GM13976 (cell line): ENCODE data around the gene HCST.
"Not testable (repeated sequence)": the region's sequence is repeated elsewhere in the genome, so short reads cannot be mapped to it uniquely, and the experiment has no call there.

Experiments used
- DNase-seq: peaks from one replicate; pipeline ENCODE4 v3.0.0; 2012; ENCODE audit warnings: low spot score
- CTCF ChIP-seq: IDR thresholded peaks from 2 replicates; pipeline ENCODE4 v1.5.1; 2012; ENCODE audit warnings: borderline replicate concordance, mild to moderate bottlenecking; ENCODE audit not compliant: insufficient read depth; ENCODE audit errors: extremely low read depth, missing control alignments, control extremely low read depth
- in situ Hi-C: fragments of 300-500 bp; cut with MboI; formaldehyde crosslinking; loops from one replicate; pipeline ENCODE4 v1.12.0; 2022; ENCODE audit warnings: low sequenced_read_pairs, mixed read lengths, inconsistent platforms; ENCODE audit not compliant: unreplicated experiment

The HCST gene

GRCh38 chr19:35888398-35888797 is 13.9 kb upstream of the HCST start:
- in situ Hi-C loops = loop anchor here (10.0 kb wide), 1 partner anchor 46 kb away; the partner anchor contains the start of gene LRFN3
- DNase-seq = no peak
- TF ChIP-seq CTCF = no peak

- no peak for TF ChIP-seq CTCF
- in situ Hi-C loops = loop anchor here (10.0 kb wide), 1 partner anchor 45 kb away; the partner anchor contains the start of gene LRFN3
- DNase-seq = no peak
Observed at GRCh38 chr19:35889370-35890112, 12.8 kb upstream of the HCST start.

- in situ Hi-C loops = no loop called here
- DNase-seq = no peak
- no peak for TF ChIP-seq CTCF
Observed at GRCh38 chr19:35890113-35890650, 12.1 kb upstream of the HCST start.

- in situ Hi-C loops, DNase-seq: not testable (repeated sequence)
Observed at GRCh38 chr19:35891819-35892218, 10.5 kb upstream of the HCST start.

- no peak for TF ChIP-seq CTCF
- in situ Hi-C loops = no loop called here
- DNase-seq = no peak
Observed at GRCh38 chr19:35894342-35894741, 8.0 kb upstream of the HCST start.

- TF ChIP-seq CTCF = no peak
- in situ Hi-C loops = no loop called here
Observed at GRCh38 chr19:35895911-35896642, 6.3 kb upstream of the HCST start.

GRCh38 chr19:35896643-35897040 is 5.7 kb upstream of the HCST start:
- no peak for TF ChIP-seq CTCF
- in situ Hi-C loops = no loop called here
- DNase-seq = no peak

More at GRCh38 chr19:35895911-35896642, 6.3 kb upstream of the HCST start:
- no peak for DNase-seq
